Mammary epithelial cell (primary cell): ENCODE measurements around the gene ATE1.

Experiments
- CTCF ChIP-seq, 2 donors: IDR thresholded peaks in 1 of 2; conservative IDR thresholded peaks in 1 of 2; 2 replicates each; pipeline ENCODE4 v1.5.1; 2011 to 2012; ENCODE audit warnings: inconsistent platforms in 2 of 2, low read length in 2 of 2, mild to moderate bottlenecking in 2 of 2, control low read depth in 1 of 2, low read depth in 1 of 2; ENCODE audit not compliant: insufficient read depth in 1 of 2; ENCODE audit errors: extremely low read depth in 1 of 2
- EZH2 ChIP-seq: IDR thresholded peaks from 2 replicates; pipeline ENCODE4 v1.6.1; 2012; ENCODE audit warnings: low read length, inconsistent platforms, borderline replicate concordance

- TF ChIP-seq CTCF (conservative IDR thresholded peaks at IDR 0.05 in 1 of 2, IDR thresholded peaks at IDR 0.05 in 1 of 2; ENCODE audit: extremely low read depth in 1 of 2, insufficient read depth in 1 of 2, low read depth in 1 of 2, low read length in 2 of 2) (no peak), EZH2 (no peak)
Observed at GRCh38 chr10:121722665-121723064, 205.2 kb downstream of the ATE1 start.
